ENCODE data around the gene CD300LB.

Gene CD300LB

GRCh38 chr17:74573169-74573568, 41.9 kb upstream of the CD300LB start:
- H3K79me2 ChIP-seq (ENCODE audit: insufficient read depth, low read depth), result no peaks in the 10 kb centered on the region
- TF ChIP-seq CTCF (conservative IDR thresholded peaks at IDR 0.05; ENCODE audit: low read depth, low read length), result no peak
- H3K9ac ChIP-seq, result no peak overlapping the region
- H3K27me3 ChIP-seq (ENCODE audit: insufficient read depth, low read depth), result peaks cover 57% of the 10 kb centered on the region
- no peaks in the 10 kb centered on the region for H4K20me1 ChIP-seq (ENCODE audit: insufficient read depth)
- no peaks in the 10 kb centered on the region for H3K36me3 ChIP-seq (ENCODE audit: insufficient read depth)
- H3K4me3 ChIP-seq (IDR thresholded peaks at IDR 0.05; ENCODE audit: insufficient read depth, low read depth, low read length), result no peak overlapping the region
- no peak overlapping the region for H3K27ac ChIP-seq
- no peak overlapping the region for H3K4me2 ChIP-seq
- no peak overlapping the region for H2AFZ ChIP-seq (ENCODE audit: low read depth)
- peaks cover 5% of the 10 kb centered on the region for H3K4me1 ChIP-seq (ENCODE audit: low read depth, poor library complexity, severe bottlenecking)

GRCh38 chr17:74571621-74572270, 40.5 kb upstream of the CD300LB start:
- no peaks in the 10 kb centered on the region for H3K36me3 ChIP-seq (ENCODE audit: insufficient read depth)
- H3K27me3 ChIP-seq (ENCODE audit: insufficient read depth, low read depth), result peaks cover 59% of the 10 kb centered on the region
- no peak overlapping the region for H3K27ac ChIP-seq
- no peak overlapping the region for H3K4me3 ChIP-seq (IDR thresholded peaks at IDR 0.05; ENCODE audit: insufficient read depth, low read depth, low read length)
- no peak for TF ChIP-seq CTCF (conservative IDR thresholded peaks at IDR 0.05; ENCODE audit: low read depth, low read length)
- peaks cover 5% of the 10 kb centered on the region for H3K4me1 ChIP-seq (ENCODE audit: low read depth, poor library complexity, severe bottlenecking)
- no peaks in the 10 kb centered on the region for H4K20me1 ChIP-seq (ENCODE audit: insufficient read depth)
- H2AFZ ChIP-seq (ENCODE audit: low read depth), result no peak overlapping the region
- no peak overlapping the region for H3K9ac ChIP-seq
- no peaks in the 10 kb centered on the region for H3K79me2 ChIP-seq (ENCODE audit: insufficient read depth, low read depth)
- H3K4me2 ChIP-seq, result no peak overlapping the region

- H3K27me3 ChIP-seq (ENCODE audit: insufficient read depth, low read depth), result peaks cover 56% of the 10 kb centered on the region
These were observed 38.0 kb upstream of the CD300LB start for GRCh38 chr17:74569020-74570003.

More at GRCh38 chr17:74569020-74570003, 38.0 kb upstream of the CD300LB start:
- Histone ChIP-seq H3K4me2 (no peak overlapping the region), H3K4me3 (IDR thresholded peaks at IDR 0.05; ENCODE audit: insufficient read depth, low read depth, low read length) (no peak overlapping the region), H3K9ac (no peak overlapping the region), H3K27ac (no peak overlapping the region), H3K4me1 (ENCODE audit: low read depth, poor library complexity, severe bottlenecking) (peaks cover 5% of the 10 kb centered on the region), H3K36me3 (ENCODE audit: insufficient read depth) (no peaks in the 10 kb centered on the region), H3K79me2 (ENCODE audit: insufficient read depth, low read depth) (no peaks in the 10 kb centered on the region), H2AFZ (ENCODE audit: low read depth) (no peak overlapping the region), H4K20me1 (ENCODE audit: insufficient read depth) (no peaks in the 10 kb centered on the region)
- no peak for TF ChIP-seq CTCF (conservative IDR thresholded peaks at IDR 0.05; ENCODE audit: low read depth, low read length)

Data from KMS-11 (cell line).